ENCODE measurements around the gene CCDC127.

- TF ChIP-seq POLR2A (IDR thresholded peaks at IDR 0.05; ENCODE audit: low read depth, low read length), result no peak
- TF ChIP-seq TAF1 (IDR thresholded peaks at IDR 0.05; ENCODE audit: low read depth, low read length), result no peak
- no peak for TF ChIP-seq POLR2AphosphoS5 (IDR thresholded peaks at IDR 0.05; ENCODE audit: low read depth, low read length)
- TF ChIP-seq SPI1 (IDR thresholded peaks at IDR 0.05; ENCODE audit: low read depth, low read length), result no peak
- TF ChIP-seq POU2F2 (IDR thresholded peaks at IDR 0.05; ENCODE audit: low read depth, low read length), result no peak
- no peak for TF ChIP-seq PAX5 (IDR thresholded peaks at IDR 0.05; ENCODE audit: insufficient read depth, low read length, severe bottlenecking)
Observed at GRCh38 chr5:199197-199949, 18.6 kb downstream of the CCDC127 start.

Measured in GM12891 (cell line).